Coronary artery (tissue), 2 donors: Measurements from ENCODE around the gene SERPINB2.

Experiments used
- DNase-seq: peaks from one replicate; pipeline ENCODE4 v3.0.0-alpha.2; 2017; ENCODE audit warnings: low spot score
- H3K27ac ChIP-seq, 2 donors: fragments of 200-600 bp; sonication (generic); one replicate each; pipeline ENCODE4 v1.5.1; 2016 to 2019
- H3K4me3 ChIP-seq: fragments of 200-600 bp; sonication (generic); 2 replicates; pipeline ENCODE4 v1.5.1; 2016; ENCODE audit warnings: mild to moderate bottlenecking, moderate library complexity
- TF ChIP-seq, protein P1 (sequence below): fragments of 200-600 bp; sonication (generic); IDR thresholded peaks from one replicate; pipeline ENCODE4 v1.5.1; 2019; ENCODE audit warnings: antibody characterized with exemption

SERPINB2 gene

DNA sequence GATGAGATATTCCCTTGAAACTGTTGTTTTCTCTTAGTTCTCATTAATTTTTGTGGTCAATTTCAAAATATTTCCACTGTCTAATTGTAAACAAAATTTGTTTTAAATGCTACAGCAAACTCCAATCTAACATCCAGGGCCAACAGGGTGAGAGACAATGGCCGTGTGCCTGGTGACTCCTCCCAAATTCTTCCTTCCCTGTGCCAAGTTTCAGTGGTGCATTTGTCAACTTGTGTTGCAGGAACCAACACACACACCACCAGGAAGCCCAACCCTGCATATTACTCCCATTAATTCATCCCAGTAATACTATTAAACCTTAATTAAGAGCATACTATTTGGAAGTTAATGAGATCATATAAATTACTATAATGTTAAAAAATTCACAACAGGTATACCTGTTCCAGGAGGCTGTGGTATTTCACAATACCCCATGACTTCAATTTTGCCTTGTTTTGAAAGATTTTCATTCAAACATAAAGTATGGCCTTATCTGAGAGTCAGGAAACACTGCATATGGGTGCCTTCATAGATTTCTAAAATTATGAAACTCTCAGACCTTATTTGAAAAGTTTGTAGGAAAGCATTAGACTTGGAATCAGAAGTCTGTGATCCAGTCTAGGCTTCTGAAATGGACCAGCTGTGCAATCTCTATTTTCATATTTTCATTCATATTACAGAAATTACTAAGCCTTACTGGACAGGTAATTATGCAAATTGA, 1.1 kb downstream of the SERPINB2 start:
- H3K27ac ChIP-seq, result no peak overlapping the region
- no peak for DNase-seq
- TF ChIP-seq, protein P1, sequence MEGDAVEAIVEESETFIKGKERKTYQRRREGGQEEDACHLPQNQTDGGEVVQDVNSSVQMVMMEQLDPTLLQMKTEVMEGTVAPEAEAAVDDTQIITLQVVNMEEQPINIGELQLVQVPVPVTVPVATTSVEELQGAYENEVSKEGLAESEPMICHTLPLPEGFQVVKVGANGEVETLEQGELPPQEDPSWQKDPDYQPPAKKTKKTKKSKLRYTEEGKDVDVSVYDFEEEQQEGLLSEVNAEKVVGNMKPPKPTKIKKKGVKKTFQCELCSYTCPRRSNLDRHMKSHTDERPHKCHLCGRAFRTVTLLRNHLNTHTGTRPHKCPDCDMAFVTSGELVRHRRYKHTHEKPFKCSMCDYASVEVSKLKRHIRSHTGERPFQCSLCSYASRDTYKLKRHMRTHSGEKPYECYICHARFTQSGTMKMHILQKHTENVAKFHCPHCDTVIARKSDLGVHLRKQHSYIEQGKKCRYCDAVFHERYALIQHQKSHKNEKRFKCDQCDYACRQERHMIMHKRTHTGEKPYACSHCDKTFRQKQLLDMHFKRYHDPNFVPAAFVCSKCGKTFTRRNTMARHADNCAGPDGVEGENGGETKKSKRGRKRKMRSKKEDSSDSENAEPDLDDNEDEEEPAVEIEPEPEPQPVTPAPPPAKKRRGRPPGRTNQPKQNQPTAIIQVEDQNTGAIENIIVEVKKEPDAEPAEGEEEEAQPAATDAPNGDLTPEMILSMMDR, result no peak

DNA sequence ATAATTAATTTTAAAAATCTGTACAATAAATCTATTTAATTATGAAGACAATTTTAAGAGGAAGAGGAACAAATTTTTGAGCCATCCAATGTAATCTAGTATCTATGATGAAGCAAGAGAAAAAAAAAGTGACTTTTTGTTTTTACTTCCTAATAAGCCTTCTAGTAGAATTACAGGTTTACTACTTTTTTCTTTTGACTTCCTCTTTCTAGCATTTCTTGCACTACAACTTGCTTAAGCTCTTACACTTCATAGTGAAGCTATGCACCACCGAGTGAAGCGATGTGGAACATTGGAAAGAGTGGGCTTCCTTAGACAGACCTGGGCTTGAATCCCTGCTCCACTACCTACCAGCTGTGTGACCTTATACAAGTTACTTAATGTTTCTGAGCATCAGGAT, 2.1 kb downstream of the SERPINB2 start:
- Histone ChIP-seq H3K27ac (no peak overlapping the region), H3K4me3 (no peak overlapping the region)
- no peak for DNase-seq
- TF ChIP-seq, protein P1, result no peak

More for the DNA sequence above, 1.1 kb downstream of the SERPINB2 start:
- no peak overlapping the region for H3K4me3 ChIP-seq

DNA sequence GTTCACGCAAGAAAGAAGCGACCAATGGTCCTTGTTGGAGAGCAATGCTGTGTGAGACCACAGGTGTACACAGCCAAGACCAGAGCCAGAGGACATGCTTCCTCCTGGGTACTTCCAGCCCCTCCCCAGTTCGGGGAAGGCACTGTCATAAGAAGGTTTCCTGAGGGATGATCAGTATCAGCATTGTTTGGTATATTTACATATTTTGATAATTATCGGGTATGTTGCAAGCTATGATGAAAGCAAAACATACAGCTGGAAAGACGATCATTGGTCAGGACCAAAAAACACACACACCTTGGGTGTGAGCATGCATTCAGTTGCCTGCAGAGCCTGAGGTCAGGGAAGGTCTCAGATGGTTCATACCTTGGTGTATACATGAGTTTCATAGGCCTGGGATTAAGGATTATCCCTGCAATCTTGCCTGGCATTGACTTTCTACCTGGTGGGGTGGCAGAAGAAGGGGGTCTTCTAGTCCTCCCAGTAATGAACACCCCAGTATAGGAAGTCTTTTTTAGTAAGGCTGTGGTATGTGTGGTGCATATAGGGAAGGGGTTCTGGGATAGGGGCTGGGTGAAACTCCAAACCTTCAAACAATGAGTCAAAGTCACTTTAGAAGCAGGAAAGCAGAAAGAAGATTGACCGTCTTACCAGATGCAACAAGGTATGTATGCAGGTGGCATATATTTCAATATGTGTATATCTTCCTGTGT, 2.9 kb downstream of the SERPINB2 start:
- H3K27ac ChIP-seq, result no peak overlapping the region

DNA sequence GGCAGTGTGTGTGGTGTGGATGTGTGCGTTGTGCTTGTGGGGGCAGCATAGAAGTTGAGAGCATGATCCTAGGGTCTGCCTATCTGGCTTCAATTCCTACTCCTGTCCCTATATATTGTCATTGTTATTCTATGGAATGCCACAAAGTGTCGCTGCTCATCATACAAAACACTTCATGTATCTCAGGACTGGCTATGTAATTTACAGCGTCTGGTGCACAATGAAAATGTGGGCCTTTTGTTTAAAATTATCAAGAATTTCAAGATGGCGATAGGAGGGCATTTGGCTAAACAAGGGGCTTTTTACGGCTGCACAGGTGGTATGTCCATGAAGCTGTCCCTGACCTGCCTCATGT, 3.4 kb downstream of the SERPINB2 start:
- TF ChIP-seq, protein P1, result no peak
- H3K27ac ChIP-seq, result no peak overlapping the region
- H3K4me3 ChIP-seq, result no peak overlapping the region
- DNase-seq, result no peak

More for the DNA sequence above, 2.9 kb downstream of the SERPINB2 start:
- no peak overlapping the region for H3K4me3 ChIP-seq
- no peak for DNase-seq
- TF ChIP-seq, protein P1, result no peak

DNA sequence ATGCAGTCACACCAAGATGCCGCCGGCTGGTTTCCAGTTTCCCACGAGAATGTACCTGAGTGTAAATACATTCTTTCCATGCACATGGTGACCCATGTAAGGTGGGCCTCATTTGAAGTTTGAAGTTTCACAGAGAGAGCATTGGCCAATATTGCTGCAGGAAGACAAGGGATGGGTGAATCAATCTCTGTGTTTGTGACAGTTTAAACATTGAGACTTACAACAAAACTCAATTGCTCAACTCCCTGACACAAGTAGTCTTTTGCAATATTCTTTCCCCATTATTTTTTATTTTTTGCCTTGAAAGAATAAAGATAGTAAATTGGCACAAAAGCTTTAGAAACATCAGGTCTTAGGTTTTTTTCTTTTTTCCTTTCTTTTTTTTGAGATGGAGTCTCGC, 5.1 kb downstream of the SERPINB2 start:
- DNase-seq, result no peak
- no peak overlapping the region for H3K27ac ChIP-seq
- TF ChIP-seq, protein P1, result no peak
- H3K4me3 ChIP-seq, result no peak overlapping the region

DNA sequence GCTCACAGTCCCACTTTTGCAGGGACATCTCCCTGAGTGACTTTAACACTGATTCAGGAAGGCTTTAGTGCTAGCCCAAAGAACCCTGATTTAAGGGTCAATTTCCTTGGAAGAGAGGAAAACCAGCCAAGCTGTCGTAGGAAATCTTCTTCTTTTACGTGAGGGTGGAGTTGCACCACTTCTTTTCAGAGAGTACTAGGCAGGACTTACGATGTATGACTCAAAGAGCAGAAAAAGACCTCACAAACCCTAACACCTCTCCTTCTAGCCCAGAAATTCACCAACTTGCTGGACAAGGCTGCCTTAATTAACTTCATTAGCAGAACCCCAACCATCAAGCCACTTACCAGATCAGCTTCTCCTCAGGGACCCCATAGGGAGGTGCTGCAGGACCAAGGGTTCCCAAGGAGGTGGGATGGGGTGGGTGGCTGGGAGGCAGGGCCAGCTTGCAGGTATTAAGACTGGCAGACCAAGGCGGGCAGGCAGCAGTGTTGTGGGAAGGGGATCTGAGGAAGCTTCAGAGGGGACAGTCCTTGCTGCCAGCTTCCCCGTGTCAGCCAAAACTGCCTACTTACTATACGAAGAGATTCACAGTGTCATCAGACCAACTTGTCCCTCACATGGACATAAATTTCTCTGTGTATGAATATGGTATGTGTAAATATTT, 6.7 kb downstream of the SERPINB2 start:
- Histone ChIP-seq H3K27ac (no peak overlapping the region), H3K4me3 (no peak overlapping the region)
- DNase-seq, result no peak
- TF ChIP-seq, protein P1, result no peak
